Adipocyte (in vitro differentiated cells): Measurements from ENCODE around the gene LRRC4.

ENCODE experiments used
- DNase-seq: peaks from one replicate; pipeline ENCODE4 v3.0.0-alpha.2; 2015; ENCODE audit warnings: low read depth
- H3K27me3 ChIP-seq: replicated peaks from 2 replicates; pipeline ENCODE4 v1.7.0; 2013; ENCODE audit warnings: mild to moderate bottlenecking, low read length, moderate library complexity; ENCODE audit not compliant: control insufficient read depth, insufficient read depth
- H3K36me3 ChIP-seq: 2 replicates; pipeline ENCODE4 v1.7.0; 2013; ENCODE audit warnings: low read length, mild to moderate bottlenecking, moderate library complexity; ENCODE audit not compliant: control insufficient read depth, insufficient read depth, severe bottlenecking
- H3K4me1 ChIP-seq: 2 replicates; pipeline ENCODE4 v1.7.0; 2013; ENCODE audit warnings: mild to moderate bottlenecking, low read length, moderate library complexity; ENCODE audit not compliant: control insufficient read depth, insufficient read depth
- H3K4me3 ChIP-seq: 2 replicates; pipeline ENCODE4 v1.7.0; 2013; ENCODE audit warnings: mild to moderate bottlenecking, low read length, moderate library complexity
- H3K9ac ChIP-seq: 2 replicates; pipeline ENCODE4 v1.7.0; 2013; ENCODE audit warnings: mild to moderate bottlenecking, low read length, moderate library complexity
- H3K9me3 ChIP-seq: 2 replicates; pipeline ENCODE4 v1.7.0; 2013; ENCODE audit warnings: mild to moderate bottlenecking, low read length, moderate library complexity; ENCODE audit not compliant: control insufficient read depth

Gene LRRC4

GRCh38 chr7:128039544-128039953 is 8.3 kb upstream of the LRRC4 start:
- Histone ChIP-seq H3K27me3 (no peaks in the 10 kb centered on the region), H3K9ac (no peak overlapping the region), H3K9me3 (no peaks in the 10 kb centered on the region), H3K36me3 (peaks cover 11% of the 10 kb centered on the region), H3K4me3 (no peak overlapping the region), H3K4me1 (no peaks in the 10 kb centered on the region)
- DNase-seq, result no peak

GRCh38 chr7:128037880-128038619 is 6.8 kb upstream of the LRRC4 start:
- Histone ChIP-seq H3K9me3 (no peaks in the 10 kb centered on the region), H3K4me3 (no peak overlapping the region), H3K36me3 (peaks cover 7% of the 10 kb centered on the region), H3K27me3 (no peaks in the 10 kb centered on the region), H3K4me1 (peaks cover 2% of the 10 kb centered on the region), H3K9ac (no peak overlapping the region)
- no peak for DNase-seq

GRCh38 chr7:128037081-128037480 is 5.8 kb upstream of the LRRC4 start:
- DNase-seq, result no peak
- Histone ChIP-seq H3K27me3 (no peaks in the 10 kb centered on the region), H3K9me3 (no peaks in the 10 kb centered on the region), H3K4me3 (no peak overlapping the region), H3K9ac (no peak overlapping the region), H3K36me3 (peaks cover 2% of the 10 kb centered on the region), H3K4me1 (peaks cover 8% of the 10 kb centered on the region)

GRCh38 chr7:128036226-128036940 is 5.1 kb upstream of the LRRC4 start:
- H3K9me3 ChIP-seq, result no peaks in the 10 kb centered on the region
- H3K4me3 ChIP-seq, result no peak overlapping the region
- no peak overlapping the region for H3K9ac ChIP-seq
- peaks cover 8% of the 10 kb centered on the region for H3K4me1 ChIP-seq
- DNase-seq, result no peak
- H3K27me3 ChIP-seq, result no peaks in the 10 kb centered on the region
- no peaks in the 10 kb centered on the region for H3K36me3 ChIP-seq

GRCh38 chr7:128035712-128036111 is 4.5 kb upstream of the LRRC4 start:
- no peaks in the 10 kb centered on the region for H3K36me3 ChIP-seq
- no peaks in the 10 kb centered on the region for H3K9me3 ChIP-seq
- no peaks in the 10 kb centered on the region for H3K27me3 ChIP-seq
- DNase-seq, result no peak
- no peak overlapping the region for H3K4me3 ChIP-seq
- H3K9ac ChIP-seq, result no peak overlapping the region
- peaks cover 8% of the 10 kb centered on the region for H3K4me1 ChIP-seq

GRCh38 chr7:128034825-128035224 is 3.6 kb upstream of the LRRC4 start:
- no peaks in the 10 kb centered on the region for H3K27me3 ChIP-seq
- no peak overlapping the region for H3K9ac ChIP-seq
- no peak overlapping the region for H3K4me3 ChIP-seq
- peaks cover under 1% of the 10 kb centered on the region for H3K36me3 ChIP-seq
- H3K4me1 ChIP-seq, result peaks cover 12% of the 10 kb centered on the region
- H3K9me3 ChIP-seq, result no peaks in the 10 kb centered on the region
- DNase-seq, result no peak

- Histone ChIP-seq H3K9me3 (no peaks in the 10 kb centered on the region), H3K27me3 (no peaks in the 10 kb centered on the region), H3K4me3 (no peak overlapping the region), H3K4me1 (peaks cover 12% of the 10 kb centered on the region), H3K9ac (no peak overlapping the region), H3K36me3 (peaks cover 10% of the 10 kb centered on the region)
- DNase-seq, result no peak
Observed at GRCh38 chr7:128033246-128033645, 2.0 kb upstream of the LRRC4 start.

GRCh38 chr7:128032605-128033235 is 1.5 kb upstream of the LRRC4 start:
- peaks cover 10% of the 10 kb centered on the region for H3K36me3 ChIP-seq
- H3K4me3 ChIP-seq, result peak overlapping the region; percentile 65
- DNase-seq, result no peak
- H3K9ac ChIP-seq, result peak overlapping the region; percentile 58
- peaks cover 12% of the 10 kb centered on the region for H3K4me1 ChIP-seq
- H3K27me3 ChIP-seq, result no peaks in the 10 kb centered on the region
- H3K9me3 ChIP-seq, result no peaks in the 10 kb centered on the region

GRCh38 chr7:128031901-128032604 is 816 bp upstream of the LRRC4 start:
- Histone ChIP-seq H3K27me3 (no peaks in the 10 kb centered on the region), H3K4me1 (peaks cover 12% of the 10 kb centered on the region), H3K9ac (peak overlapping the region; percentile 58), H3K36me3 (peaks cover 10% of the 10 kb centered on the region), H3K4me3 (peak overlapping the region; percentile 78), H3K9me3 (no peaks in the 10 kb centered on the region)
- peak; percentile 88 for DNase-seq

- peaks cover 28% of the 10 kb centered on the region for H3K4me1 ChIP-seq
- no peak overlapping the region for H3K4me3 ChIP-seq
- no peaks in the 10 kb centered on the region for H3K9me3 ChIP-seq
- H3K36me3 ChIP-seq, result peaks cover 10% of the 10 kb centered on the region
- no peak for DNase-seq
- H3K9ac ChIP-seq, result no peak overlapping the region
- H3K27me3 ChIP-seq, result no peaks in the 10 kb centered on the region
Observed at GRCh38 chr7:128030263-128030653, 979 bp downstream of the LRRC4 start.
